Lower lobe of right lung (tissue), 2 donors: ENCODE results near the gene INPP1. TPM values are rescaled to one million over a fixed set of nuclear protein-coding genes. Genes with fewer than 3 reads are reported as not detected.
"Not testable (repeated sequence)": the region's sequence is repeated elsewhere in the genome, so short reads cannot be mapped to it uniquely, and the experiment has no call there.

Source experiments
- ATAC-seq, 2 donors: fragments of 200-7000 bp; cut with Tn5 transposase; one replicate each; pipeline ENCODE4 v1.9.1; 2020 to 2022; ENCODE audit warnings: mild to moderate bottlenecking in 2 of 2, moderate library complexity in 2 of 2
- DNase-seq: peaks from one replicate; pipeline ENCODE4 v3.0.0-alpha.2; 2020
- H3K27ac ChIP-seq: fragments of 200-600 bp; one replicate; pipeline ENCODE4 v1.8.0; 2022
- H3K27me3 ChIP-seq: fragments of 200-600 bp; one replicate; pipeline ENCODE4 v1.8.0; 2022; ENCODE audit warnings: low read depth
- H3K36me3 ChIP-seq: fragments of 200-600 bp; one replicate; pipeline ENCODE4 v1.8.0; 2022; ENCODE audit warnings: mild to moderate bottlenecking
- H3K4me1 ChIP-seq: fragments of 200-600 bp; one replicate; pipeline ENCODE4 v1.8.0; 2022
- H3K4me3 ChIP-seq: fragments of 200-600 bp; one replicate; pipeline ENCODE4 v1.8.0; 2022; ENCODE audit warnings: mild to moderate bottlenecking
- H3K9me3 ChIP-seq: fragments of 200-600 bp; one replicate; pipeline ENCODE4 v1.8.0; 2022
- CTCF ChIP-seq: fragments of 200-600 bp; IDR thresholded peaks from one replicate; pipeline ENCODE4 v1.8.0; 2022; ENCODE audit warnings: antibody characterized with exemption, mild to moderate bottlenecking
- intact Hi-C: fragments of 100-400 bp; cut with DNase I; formaldehyde crosslinking; loops from one replicate; pipeline ENCODE4 v1.11.0; 2022
- long read RNA-seq: library from polyadenylated mRNA; unstranded; transcript quantifications from one replicate; pipeline ENCODE4 v2.0.0, GENCODE V29; 2021
- total RNA-seq: library from RNA; stranded (reverse); fragmentation: NEBNext Ultra II Directional; extraction: Animal tissue kit (Norgen Biotek cat#: 25700); gene quantifications from one replicate; pipeline ENCODE4 v1.2.1, GENCODE V29; 2021
- donor health status: DM: no; HTN: yes; CAD: no; lungs with severe emphysema.

INPP1 gene
- total RNA-seq: 23.4 TPM
- long read RNA-seq, transcript INPP1-201 (6 exons, 1,919 nt): major isoform, 34 of 60 reads
- long read RNA-seq, transcript INPP1-202 (7 exons, 2,162 nt): minor isoform, 6 of 60 reads
- long read RNA-seq, partial matches to known transcripts: 5 of 60 reads
- long read RNA-seq, other reads (novel, unspliced or antisense): 15 of 60 reads

- intact Hi-C loops: no loop called here
- peak; percentile 93 to 94 for ATAC-seq
- Histone ChIP-seq H3K27ac (peak within 1 kb of the TSS; percentile 92), H3K9me3 (no peaks in the 10 kb centered on the region), H3K27me3 (no peaks in the 10 kb centered on the region), H3K36me3 (no peaks in the 10 kb centered on the region), H3K4me1 (peaks cover 22% of the 10 kb centered on the region), H3K4me3 (peak within 1 kb of the TSS; percentile 73)
- DNase-seq: peak; percentile 82
- TF ChIP-seq CTCF: no peak
Observed at GRCh38 chr2:190343536-190344275, at the start of gene INPP1. TSS of gene INPP1 (plus strand) at chr2:190343589. CDS start at chr2:190360103, 16,514 bp downstream.

DNA sequence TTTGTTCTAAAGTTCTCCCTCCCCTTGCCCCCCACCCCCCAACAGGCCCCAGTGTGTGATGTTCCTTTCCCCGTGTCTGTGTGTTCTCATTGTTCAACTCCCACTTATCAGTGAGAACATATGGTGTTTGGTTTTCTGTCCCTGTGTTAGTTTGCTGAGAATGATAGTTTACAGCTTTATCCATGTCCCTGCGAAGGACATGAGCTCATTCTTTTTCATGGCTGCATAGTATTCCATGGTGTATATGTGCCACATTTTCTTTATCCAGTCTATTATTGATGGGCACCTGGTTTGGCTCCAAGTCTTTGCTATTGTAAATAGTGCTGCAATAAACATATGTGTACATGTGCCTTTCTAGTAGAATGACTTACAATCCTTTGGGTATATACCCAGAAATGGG lies 45.5 kb upstream of the INPP1 start:
- H3K4me1 ChIP-seq, H3K27ac ChIP-seq, DNase-seq, H3K9me3 ChIP-seq, intact Hi-C loops, H3K27me3 ChIP-seq, H3K4me3 ChIP-seq, ATAC-seq: not testable (repeated sequence)
- H3K36me3 ChIP-seq: peaks cover 29% of the 10 kb centered on the region

DNA sequence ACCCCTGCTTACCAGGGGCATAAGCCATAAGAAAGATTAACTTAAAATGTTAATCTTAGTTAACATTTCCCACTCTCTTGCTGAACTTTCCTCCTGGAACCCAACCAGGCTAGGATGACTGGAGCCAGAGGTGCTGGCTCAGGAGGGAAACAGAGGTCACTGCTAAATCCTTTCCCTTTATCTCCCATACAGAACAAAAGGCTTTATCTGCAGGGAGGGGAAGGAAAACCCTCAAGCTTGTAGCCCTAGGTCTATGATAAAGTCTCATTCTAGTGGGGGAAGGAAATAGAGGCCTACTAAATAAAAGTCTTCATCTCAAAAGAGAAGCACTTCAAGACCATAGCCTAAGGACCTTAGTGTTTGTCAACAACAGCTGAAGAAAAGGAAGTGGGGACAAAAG lies 42.4 kb upstream of the INPP1 start:
- intact Hi-C loops: no loop called here
- ATAC-seq (no peak), DNase-seq (no peak)
- H3K27ac ChIP-seq: no peak overlapping the region
- peaks cover 7% of the 10 kb centered on the region for H3K36me3 ChIP-seq
- no peaks in the 10 kb centered on the region for H3K27me3 ChIP-seq
- no peaks in the 10 kb centered on the region for H3K4me1 ChIP-seq
- H3K9me3 ChIP-seq: no peaks in the 10 kb centered on the region
- H3K4me3 ChIP-seq: no peak overlapping the region
- TF ChIP-seq CTCF: no peak

DNA sequence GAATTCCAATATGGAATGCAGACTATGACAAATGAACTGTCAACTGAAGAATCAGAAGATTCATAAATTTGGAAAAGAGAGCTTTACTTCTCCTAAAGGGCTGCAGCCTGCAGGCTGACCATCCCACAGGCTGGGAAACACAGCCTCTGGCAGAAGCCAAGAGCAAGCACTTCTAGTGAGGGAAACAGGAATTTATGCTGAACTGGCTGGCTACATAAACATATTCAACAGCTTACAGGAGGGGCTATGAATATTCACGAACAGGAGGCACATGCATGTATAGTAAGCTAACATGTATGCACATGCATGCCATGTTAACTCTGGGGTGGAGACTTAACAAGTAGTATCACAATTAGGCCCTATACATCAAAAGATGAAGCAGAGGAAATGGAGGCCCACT lies 41.3 kb upstream of the INPP1 start:
- ATAC-seq: no peak
- DNase-seq: no peak
- intact Hi-C loops: no loop called here

DNA sequence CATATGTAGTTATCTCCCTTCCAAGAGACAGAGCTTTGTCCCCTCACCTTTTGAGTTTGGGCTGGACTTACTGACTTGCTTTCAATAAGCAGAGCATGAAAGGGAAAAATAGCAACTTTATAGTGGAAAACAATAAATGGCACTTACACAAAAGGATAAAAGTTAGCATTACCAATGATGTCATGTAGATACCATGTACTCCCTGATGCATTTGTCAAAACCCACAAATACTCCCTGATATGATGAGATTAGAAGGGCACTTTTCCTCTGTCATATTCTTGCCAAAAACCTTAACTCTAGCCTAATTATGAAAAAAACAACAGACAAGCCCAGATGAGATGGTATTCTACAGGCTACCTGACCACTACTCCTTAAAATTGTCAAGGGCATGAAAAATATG lies 39.7 kb upstream of the INPP1 start:
- no peaks in the 10 kb centered on the region for H3K27me3 ChIP-seq
- no peak for ATAC-seq
- no peak overlapping the region for H3K27ac ChIP-seq
- no peaks in the 10 kb centered on the region for H3K4me1 ChIP-seq
- intact Hi-C loops: no loop called here
- TF ChIP-seq CTCF: no peak
- no peak overlapping the region for H3K4me3 ChIP-seq
- H3K9me3 ChIP-seq: no peaks in the 10 kb centered on the region
- no peaks in the 10 kb centered on the region for H3K36me3 ChIP-seq
- no peak for DNase-seq

More for the DNA sequence above, 41.3 kb upstream of the INPP1 start:
- no peaks in the 10 kb centered on the region for H3K36me3 ChIP-seq
- H3K4me1 ChIP-seq: no peaks in the 10 kb centered on the region
- no peak for TF ChIP-seq CTCF
- no peak overlapping the region for H3K4me3 ChIP-seq
- no peak overlapping the region for H3K27ac ChIP-seq
- no peaks in the 10 kb centered on the region for H3K9me3 ChIP-seq
- H3K27me3 ChIP-seq: no peaks in the 10 kb centered on the region

DNA sequence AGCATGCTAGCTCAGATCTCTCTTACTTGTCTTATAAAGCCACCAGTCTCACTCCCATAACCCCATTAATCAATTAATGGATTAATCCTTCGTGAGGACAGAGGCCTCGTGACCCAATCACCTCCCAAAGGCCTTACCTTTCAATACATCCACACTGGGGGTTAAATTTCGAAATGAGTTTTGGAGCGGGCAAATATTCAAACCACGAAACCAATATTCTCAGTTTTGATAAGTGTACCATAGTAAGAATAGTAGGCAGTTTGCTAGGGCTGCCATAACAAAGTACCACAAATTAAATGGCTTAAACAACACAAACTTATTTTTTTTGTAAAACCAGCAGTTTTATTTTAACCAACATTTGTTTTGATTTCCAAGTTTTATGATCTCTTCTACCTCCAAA lies 39.0 kb upstream of the INPP1 start:
- no peaks in the 10 kb centered on the region for H3K27me3 ChIP-seq
- no peak for DNase-seq
- intact Hi-C loops: no loop called here
- H3K27ac ChIP-seq: no peak overlapping the region
- no peak overlapping the region for H3K4me3 ChIP-seq
- TF ChIP-seq CTCF: no peak
- H3K9me3 ChIP-seq: no peaks in the 10 kb centered on the region
- H3K4me1 ChIP-seq: no peaks in the 10 kb centered on the region
- ATAC-seq: no peak
- peaks cover 1% of the 10 kb centered on the region for H3K36me3 ChIP-seq
